IMR-90 (cell line): Measurements from ENCODE around the gene TFE3. TPM values are rescaled to one million over a fixed set of nuclear protein-coding genes. Genes with fewer than 3 reads are reported as not detected.

ENCODE experiments used
- ATAC-seq: fragments of 200-7000 bp; cut with Tn5 transposase; 2 replicates; pipeline ENCODE4 v1.9.1; 2020; ENCODE audit warnings: low read depth, mild to moderate bottlenecking, moderate library complexity
- BruUV-seq: library from RNA; stranded (reverse); fragments of 400-500 nt; replicated peaks from 2 replicates; lab custom pipeline; 2021; lab: Mats Ljungman, UMichigan
- CTCF ChIA-PET: fragments of 300-600 bp; formaldehyde crosslinking; extraction: SDS; loops from one replicate; lab custom pipeline; 2021; ENCODE audit warnings: antibody characterized with exemption; lab: Yijun Ruan, JAX
- POLR2A ChIA-PET: fragments of 300-600 bp; sonication (Branson Sonifier 250); formaldehyde crosslinking; loops from one replicate; lab custom pipeline; 2022; ENCODE audit warnings: antibody characterized with exemption; ENCODE audit not compliant: unreplicated experiment; lab: Charles Lee
- DNase-seq: peaks from one replicate; pipeline ENCODE4 v3.0.0; 2013
- H2AFZ ChIP-seq: replicated peaks from 2 replicates; pipeline ENCODE3; 2013; ENCODE audit warnings: low read length, mild to moderate bottlenecking; ENCODE audit not compliant: poor library complexity
- H2AK5ac ChIP-seq: 2 replicates; pipeline ENCODE4 v1.6.1; 2013; ENCODE audit warnings: low read depth, low read length, inconsistent platforms
- H2AK9ac ChIP-seq: replicated peaks from 2 replicates; pipeline ENCODE3; 2013; ENCODE audit warnings: mild to moderate bottlenecking, low read depth, low read length, moderate library complexity; ENCODE audit not compliant: poor library complexity
- H2BK120ac ChIP-seq: 2 replicates; pipeline ENCODE4 v1.6.1; 2013; ENCODE audit warnings: low read depth, low read length, inconsistent platforms
- H2BK15ac ChIP-seq: 3 replicates; pipeline ENCODE4 v1.6.1; 2013; ENCODE audit warnings: low read depth, low read length, inconsistent platforms
- H2BK20ac ChIP-seq: 2 replicates; pipeline ENCODE4 v1.6.1; 2013; ENCODE audit warnings: low read depth, mild to moderate bottlenecking, inconsistent platforms, low read length, moderate library complexity
- H2BK5ac ChIP-seq: 2 replicates; pipeline ENCODE4 v1.6.1; 2013; ENCODE audit warnings: mild to moderate bottlenecking, low read depth, low read length, inconsistent platforms; ENCODE audit not compliant: poor library complexity, severe bottlenecking
- H3K14ac ChIP-seq: replicated peaks from 2 replicates; pipeline ENCODE4 v1.6.1; 2013; ENCODE audit warnings: low read depth, low read length, inconsistent platforms
- H3K18ac ChIP-seq: 2 replicates; pipeline ENCODE4 v1.6.1; 2013; ENCODE audit warnings: low read depth, low read length, control low read depth
- H3K23ac ChIP-seq: 2 replicates; pipeline ENCODE4 v1.6.1; 2013; ENCODE audit warnings: low read depth, low read length, inconsistent platforms
- H3K27ac ChIP-seq: 2 replicates; pipeline ENCODE4 v1.5.1; 2013; ENCODE audit warnings: mild to moderate bottlenecking, control low read depth, low read length; ENCODE audit not compliant: insufficient read depth
- H3K27me3 ChIP-seq: 2 replicates; pipeline ENCODE4 v1.6.1; 2013; ENCODE audit warnings: low read length; ENCODE audit not compliant: control insufficient read depth, insufficient read depth
- H3K36me3 ChIP-seq: 2 replicates; pipeline ENCODE4 v1.6.1; 2013; ENCODE audit warnings: low read length, mixed read lengths; ENCODE audit not compliant: control insufficient read depth, insufficient read depth
- H3K4ac ChIP-seq: 2 replicates; pipeline ENCODE4 v1.6.1; 2013; ENCODE audit warnings: low read depth, low read length, inconsistent platforms
- H3K4me1 ChIP-seq: 2 replicates; pipeline ENCODE4 v1.6.1; 2013; ENCODE audit warnings: low read length, mixed read lengths; ENCODE audit not compliant: control insufficient read depth, insufficient read depth
- H3K4me2 ChIP-seq: 2 replicates; pipeline ENCODE4 v1.6.1; 2013; ENCODE audit warnings: low read depth, mild to moderate bottlenecking, control low read depth, low read length, moderate library complexity
- H3K4me3 ChIP-seq: 2 replicates; pipeline ENCODE4 v1.5.1; 2013; ENCODE audit warnings: low read depth, mild to moderate bottlenecking, control low read depth, low read length, moderate library complexity; ENCODE audit not compliant: insufficient read depth
- H3K56ac ChIP-seq: 2 replicates; pipeline ENCODE4 v1.6.1; 2013; ENCODE audit warnings: low read length, inconsistent platforms; ENCODE audit not compliant: insufficient read depth; ENCODE audit errors: extremely low read depth
- H3K79me1 ChIP-seq, 2 experiments: 2 replicates each; pipeline ENCODE4 v1.6.1; 2013; ENCODE audit warnings: low read length in 2 of 2, inconsistent platforms in 1 of 2, low read depth in 1 of 2
- H3K9ac ChIP-seq: 2 replicates; pipeline ENCODE4 v1.6.1; 2013; ENCODE audit warnings: low read depth, low read length, control low read depth
- H3K9me1 ChIP-seq: 2 replicates; pipeline ENCODE4 v1.6.1; 2013; ENCODE audit warnings: low read length, inconsistent platforms; ENCODE audit not compliant: insufficient read depth
- H3K9me3 ChIP-seq: 2 replicates; pipeline ENCODE4 v1.6.1; 2013; ENCODE audit warnings: low read length; ENCODE audit not compliant: control insufficient read depth, insufficient read depth
- H4K20me1 ChIP-seq: 2 replicates; pipeline ENCODE4 v1.6.1; 2013; ENCODE audit warnings: low read length, inconsistent platforms; ENCODE audit not compliant: insufficient read depth
- H4K5ac ChIP-seq: 2 replicates; pipeline ENCODE4 v1.6.1; 2013; ENCODE audit warnings: mild to moderate bottlenecking, low read depth, low read length, control low read depth
- H4K8ac ChIP-seq, 2 experiments: 2 replicates each; pipeline ENCODE4 v1.6.1; 2013; ENCODE audit warnings: low read depth in 2 of 2, low read length in 2 of 2, control low read depth in 1 of 2, inconsistent platforms in 1 of 2
- H4K91ac ChIP-seq: 2 replicates; pipeline ENCODE4 v1.6.1; 2013; ENCODE audit warnings: low read depth, low read length, inconsistent platforms; ENCODE audit not compliant: insufficient read depth
- FOS ChIP-seq: fragments of 150-350 bp; IDR thresholded peaks from 2 replicates; pipeline ENCODE4 v1.6.1; 2016; ENCODE audit warnings: low read depth, low read length
- MAFK ChIP-seq: IDR thresholded peaks from 2 replicates; pipeline ENCODE4 v1.6.1; 2012; ENCODE audit warnings: low read depth, low read length, improper control_type of control experiment
- MAZ ChIP-seq: IDR thresholded peaks from 2 replicates; pipeline ENCODE4 v1.6.1; 2012; ENCODE audit warnings: low read depth, mild to moderate bottlenecking, low read length, improper control_type of control experiment, moderate library complexity, borderline replicate concordance
- MXI1 ChIP-seq: IDR thresholded peaks from 2 replicates; pipeline ENCODE4 v1.6.1; 2012; ENCODE audit warnings: low read depth, mild to moderate bottlenecking, low read length, moderate library complexity, borderline replicate concordance
- NFE2L2 ChIP-seq: fragments of 150-350 bp; IDR thresholded peaks from 2 replicates; pipeline ENCODE4 v1.6.1; 2016; ENCODE audit warnings: low read depth, mild to moderate bottlenecking, low read length
- POLR2A ChIP-seq: IDR thresholded peaks from 2 replicates; pipeline ENCODE4 v1.6.1; 2012; ENCODE audit warnings: mild to moderate bottlenecking, low read depth, low read length
- RCOR1 ChIP-seq: IDR thresholded peaks from 2 replicates; pipeline ENCODE4 v1.6.1; 2012; ENCODE audit warnings: mild to moderate bottlenecking, low read length, improper control_type of control experiment; ENCODE audit not compliant: insufficient replicate concordance
- RFX5 ChIP-seq: IDR thresholded peaks from 2 replicates; pipeline ENCODE4 v1.8.0; 2012; ENCODE audit warnings: low read depth, mild to moderate bottlenecking, low read length, moderate library complexity
- SMC3 ChIP-seq: fragments of 150-350 bp; IDR thresholded peaks from 2 replicates; pipeline ENCODE4 v1.6.1; 2016; ENCODE audit warnings: low read depth, mild to moderate bottlenecking, antibody characterized with exemption, low read length, moderate library complexity
- whole genome bisulfite sequencing, 2 experiments: methylation state at CpG; one replicate each; pipeline versions ENCODE4 v1.1.5 to v1.1.7; 2013; ENCODE audit warnings: missing lambda C conversion rate in 2 of 2; ENCODE audit not compliant: insufficient read length in 1 of 2; ENCODE audit errors: extremely low coverage in 2 of 2; 5-methylcytosine and 5-hydroxymethylcytosine counted together
- dilution Hi-C: fragments of 300-500 bp; cut with HindIII; formaldehyde crosslinking; loops from one replicate; pipeline ENCODE4 v1.14.3; 2018; ENCODE audit warnings: low sequenced_read_pairs; ENCODE audit not compliant: unreplicated experiment
- in situ Hi-C: fragments of 300-500 bp; cut with MboI; formaldehyde crosslinking; loops from 3 replicates; pipeline ENCODE4 v1.14.3; 2019; ENCODE audit warnings: low sequenced_read_pairs, inconsistent platforms, mixed read lengths
- intact Hi-C: fragments of 100-400 bp; cut with micrococcal nuclease; formaldehyde crosslinking; loops from 2 replicates; pipeline ENCODE4 v1.10.0; 2022
- polyA plus RNA-seq, 3 experiments: library from polyadenylated mRNA; depleted of rRNA; stranded (reverse); fragments of >200 nt; gene quantifications; 2 replicates each; pipeline ENCODE4 v1.2.3, GENCODE V29; 2012; ENCODE audit warnings: low replicate concordance in 1 of 3
- total RNA-seq: library from RNA; depleted of rRNA; stranded (reverse); fragments of >200 nt; gene quantifications from 2 replicates; pipeline ENCODE4 v1.2.3, GENCODE V29; 2012

TFE3 gene
- total and polyA plus RNA-seq, 2 of the 4 experiments (the other 2 are of a cell fraction), result 24.4 to 40.5 TPM

DNA sequence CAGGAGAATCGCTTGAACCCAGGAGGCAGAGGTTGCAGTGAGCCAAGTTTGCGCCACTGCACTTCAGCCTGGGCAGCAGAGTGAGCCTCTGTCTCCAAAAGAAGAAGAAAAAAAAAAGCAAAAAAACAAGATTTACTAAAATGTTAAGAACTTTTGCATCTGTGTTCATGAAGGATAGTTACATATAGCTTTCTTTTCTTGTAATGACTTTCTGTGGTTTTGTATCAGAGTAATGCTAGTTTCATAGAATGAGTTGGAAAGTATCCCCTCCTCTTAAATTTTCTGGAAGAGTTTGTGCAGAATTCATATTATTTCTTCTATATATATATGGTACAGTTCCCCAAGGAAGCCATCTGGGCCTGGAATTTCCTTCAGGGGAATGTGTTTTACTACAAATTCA is 24.1 kb downstream of the TFE3 start:
- no peak overlapping the region for H2BK120ac ChIP-seq
- 56% methylated on average over 2 of the region's 2 CpGs; no CpG with 5 or more reads in 1 of the 2 experiments for WGBS, 2 experiments
- H3K36me3 ChIP-seq, result no peaks in the 10 kb centered on the region
- H2BK20ac ChIP-seq, result no peak overlapping the region
- no peak overlapping the region for H3K4ac ChIP-seq
- ChIA-PET CTCF (no interaction called here), POLR2A (no interaction called here)
- in situ Hi-C loops, result no loop called here
- dilution Hi-C loops, result no loop called here
- intact Hi-C loops, result no loop called here
- no peaks in the 10 kb centered on the region for H3K27me3 ChIP-seq
- H4K20me1 ChIP-seq, result no peaks in the 10 kb centered on the region
- H3K18ac ChIP-seq, result no peak overlapping the region
- H3K56ac ChIP-seq, result no peak overlapping the region
- ATAC-seq, result no peak
- no peak overlapping the region for H3K4me2 ChIP-seq
- no peak overlapping the region for H4K5ac ChIP-seq
- no peak overlapping the region for H3K4me3 ChIP-seq
- H3K27ac ChIP-seq, result no peak overlapping the region
- H3K9ac ChIP-seq, result no peak overlapping the region
- no peaks in the 10 kb centered on the region for H3K4me1 ChIP-seq
- no peak overlapping the region for H4K91ac ChIP-seq
- H2BK5ac ChIP-seq, result no peak overlapping the region
- no TSS peak for BruUV-seq
- H3K14ac ChIP-seq, result no peak overlapping the region
- H2BK15ac ChIP-seq, result no peak overlapping the region
- no peak overlapping the region for H2AFZ ChIP-seq
- no peak for TF ChIP-seq RCOR1
- no peak for TF ChIP-seq POLR2A
- TF ChIP-seq FOS, result no peak
- no peak for TF ChIP-seq SMC3
- TF ChIP-seq NFE2L2, result no peak
- no peak for TF ChIP-seq MAFK
- TF ChIP-seq MAZ, result no peak
- TF ChIP-seq RFX5, result no peak
- TF ChIP-seq MXI1, result no peak
- no peak overlapping the region for H3K23ac ChIP-seq
- H3K9me1 ChIP-seq, result no peaks in the 10 kb centered on the region
- H2AK9ac ChIP-seq, result no peak overlapping the region
- DNase-seq, result no peak
- no peaks in the 10 kb centered on the region for H3K9me3 ChIP-seq
- no peak overlapping the region for H2AK5ac ChIP-seq
- no peaks in the 10 kb centered on the region for H3K79me1 ChIP-seq
- H4K8ac ChIP-seq, result no peak overlapping the region
